CD4-positive, alpha-beta T cell treated with Interleukin-10 for 1 hour (primary cell): Measurements from ENCODE around the gene ACTA2.

Source experiments
- DNase-seq: peaks from one replicate; pipeline ENCODE4 v3.0.0-alpha.2; 2020

ACTA2 gene

GRCh38 chr10:88918191-88918905 is 34.2 kb downstream of the ACTA2 start:
- DNase-seq = no peak

- no peak for DNase-seq
These were observed 35.6 kb downstream of the ACTA2 start for GRCh38 chr10:88916986-88917385.

DNA sequence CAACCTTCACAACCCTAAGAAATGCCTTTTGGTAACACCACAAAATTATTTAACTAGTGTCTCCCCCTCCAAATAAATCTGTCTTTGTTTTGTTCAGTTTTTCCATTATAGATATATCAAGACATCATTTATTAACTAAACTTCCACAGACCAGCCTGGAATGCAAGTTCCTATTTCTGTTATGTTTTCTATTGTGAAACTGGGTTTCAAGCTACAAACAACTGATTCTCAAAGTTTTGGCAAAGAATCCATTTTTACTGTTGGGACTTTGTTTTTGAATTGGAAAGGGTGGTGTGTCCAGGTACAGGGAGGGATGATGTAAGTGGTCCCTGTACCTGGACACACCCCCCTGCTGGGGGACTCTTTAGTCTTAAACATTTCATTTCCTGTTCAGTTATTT is 36.3 kb downstream of the ACTA2 start:
- no peak for DNase-seq

DNA sequence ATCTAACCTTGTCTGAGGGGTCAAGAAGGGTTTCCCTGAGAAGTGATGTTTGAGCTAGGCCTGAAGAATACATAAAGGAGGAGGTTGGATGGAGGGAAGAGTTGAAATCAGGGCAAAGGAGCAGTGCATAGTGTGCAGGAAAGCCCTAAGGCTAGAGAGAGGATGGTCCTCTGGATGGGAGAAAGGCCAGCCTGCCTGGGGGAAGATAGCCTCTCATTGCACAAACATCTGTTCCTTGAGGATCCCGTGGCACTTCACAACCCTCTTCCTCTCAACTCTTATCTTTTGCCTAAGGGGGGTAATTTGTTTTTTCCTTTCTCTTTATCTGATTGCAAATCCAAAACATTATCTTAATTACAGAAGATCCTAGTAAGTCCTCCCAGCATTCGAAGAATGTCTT is 36.8 kb downstream of the ACTA2 start:
- DNase-seq = no peak

DNA sequence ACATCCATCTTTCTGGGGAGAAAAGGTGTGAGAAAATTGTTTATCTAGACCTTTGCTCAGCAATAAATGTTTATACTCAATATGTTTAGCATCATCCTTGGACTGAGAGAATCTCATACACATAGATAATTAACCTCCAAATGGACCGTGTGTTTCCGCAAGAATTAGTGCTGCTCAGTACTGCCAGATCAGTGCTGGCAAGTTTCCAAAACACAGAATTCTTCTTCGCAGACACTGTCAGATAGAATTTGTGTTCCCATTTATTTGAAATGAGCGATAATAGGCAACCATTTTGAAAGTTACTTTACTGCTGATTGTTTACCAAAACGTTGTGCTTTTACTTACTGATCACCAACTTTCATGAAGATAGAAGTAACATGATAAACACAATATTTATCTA is 38.8 kb downstream of the ACTA2 start:
- DNase-seq = no peak

DNA sequence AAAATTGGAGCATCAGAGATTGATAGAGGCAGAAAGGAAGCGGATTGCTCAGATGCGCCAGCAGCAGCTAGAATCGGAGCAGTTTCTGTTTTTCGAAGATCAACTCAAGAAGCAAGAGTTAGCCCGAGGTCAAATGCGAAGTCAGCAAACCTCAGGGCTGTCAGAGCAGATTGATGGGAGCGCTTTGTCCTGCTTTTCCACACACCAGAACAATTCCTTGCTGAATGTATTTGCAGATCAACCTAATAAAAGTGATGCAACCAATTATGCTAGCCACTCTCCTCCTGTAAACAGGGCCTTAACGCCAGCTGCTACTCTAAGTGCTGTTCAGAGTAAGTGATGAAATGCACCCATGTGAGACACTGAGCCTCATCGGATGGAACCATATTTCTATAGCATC is 39.4 kb downstream of the ACTA2 start:
- DNase-seq = no peak

DNA sequence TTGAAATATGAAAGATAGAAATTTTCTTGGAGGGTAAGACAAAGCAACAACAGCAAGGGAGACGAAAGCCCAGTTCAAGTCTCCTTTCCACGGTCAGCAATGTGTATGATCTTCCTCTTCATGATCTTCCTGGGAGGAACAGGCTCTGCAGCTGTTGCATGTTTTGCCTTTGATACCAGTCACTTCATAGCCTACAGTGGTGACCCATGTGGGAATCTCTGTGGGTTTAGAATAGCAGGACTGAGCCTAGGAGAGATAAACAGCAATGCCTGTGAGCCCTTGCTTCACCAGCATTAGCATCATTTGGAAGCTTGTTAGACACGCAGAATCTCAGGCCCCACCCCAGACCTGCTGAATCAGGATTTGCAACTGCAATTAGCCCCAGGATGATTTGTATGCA is 40.7 kb downstream of the ACTA2 start:
- no peak for DNase-seq

GRCh38 chr10:88911116-88911515 is 41.5 kb downstream of the ACTA2 start:
- no peak for DNase-seq

DNA sequence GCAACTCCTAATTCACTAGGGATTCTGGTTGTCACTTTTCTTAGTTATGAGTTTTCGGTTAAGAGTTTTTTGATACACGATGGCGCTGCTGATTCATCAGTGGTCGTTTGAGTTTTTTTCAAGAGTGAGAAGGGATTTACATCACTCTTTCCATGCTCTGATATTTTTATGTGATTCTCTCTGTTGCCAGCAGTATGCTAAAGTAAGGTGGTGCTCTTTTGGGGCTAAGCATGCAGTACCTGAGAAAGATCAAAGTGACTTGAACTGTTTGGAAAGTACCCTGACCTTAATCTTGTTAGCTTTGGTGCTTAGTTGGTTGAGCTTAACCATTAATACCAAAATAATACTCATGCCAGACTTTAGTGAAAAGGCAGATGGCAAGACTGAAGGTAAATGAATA is 44.4 kb downstream of the ACTA2 start:
- DNase-seq = no peak

DNA sequence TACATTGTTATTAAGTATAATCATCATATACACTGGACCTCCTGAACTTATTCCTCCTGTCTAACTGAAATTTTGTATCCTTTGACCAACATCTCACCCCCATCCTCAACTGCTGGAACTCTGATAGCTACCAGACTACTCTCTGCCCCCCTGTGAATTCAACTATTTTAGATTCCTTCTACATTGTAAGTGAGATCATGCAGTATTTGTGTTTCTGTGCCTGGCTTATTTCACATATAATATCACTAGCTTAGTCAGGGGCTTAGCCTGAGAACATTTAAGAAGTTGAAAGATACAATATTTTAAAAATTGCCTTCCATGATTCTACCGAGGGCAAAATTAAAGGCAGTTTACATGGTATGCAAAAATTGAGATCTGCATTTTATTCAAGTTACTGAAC is 45.7 kb downstream of the ACTA2 start:
- DNase-seq = no peak

GRCh38 chr10:88903715-88904114 is 48.9 kb downstream of the ACTA2 start:
- no peak for DNase-seq

DNA sequence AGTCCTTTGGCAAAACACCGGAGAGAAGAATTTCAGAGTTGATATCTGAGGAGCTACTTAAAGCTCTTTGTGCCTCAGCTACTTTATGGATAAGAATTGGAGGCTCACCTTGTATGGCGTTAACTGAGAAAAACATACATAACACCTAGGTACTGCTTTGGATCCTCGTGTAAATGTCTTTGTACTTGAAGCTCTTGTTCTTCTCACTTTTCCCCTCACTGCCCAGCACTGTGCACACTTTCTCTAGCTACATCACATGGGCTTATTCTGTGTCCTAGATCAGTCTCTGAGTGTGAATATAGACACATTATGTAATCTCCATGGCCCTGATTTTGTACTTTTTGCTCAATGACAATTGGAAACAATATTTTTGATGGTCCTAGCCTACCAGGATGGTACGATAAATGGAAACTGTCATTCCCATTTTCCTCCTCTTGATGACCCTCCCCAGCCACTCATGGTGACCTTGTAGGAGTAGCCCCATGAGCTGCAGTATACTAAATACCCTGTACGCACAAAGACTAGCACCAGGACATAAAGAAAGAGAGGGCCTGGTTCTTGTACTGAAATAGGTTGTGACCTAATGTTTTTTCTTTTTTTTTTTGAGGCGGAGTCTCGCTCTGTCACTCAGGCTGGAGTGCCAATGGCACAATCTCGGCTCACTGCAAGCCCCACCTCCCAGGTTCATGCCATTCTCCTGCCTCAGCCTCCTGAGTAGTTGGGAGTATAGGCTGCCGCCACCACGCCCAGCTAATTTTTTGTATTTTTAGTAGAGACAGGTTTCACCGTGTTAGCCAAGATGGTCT is 50.4 kb downstream of the ACTA2 start:
- no peak for DNase-seq

- DNase-seq = no peak
These were observed 51.2 kb downstream of the ACTA2 start for GRCh38 chr10:88901206-88901983.

DNA sequence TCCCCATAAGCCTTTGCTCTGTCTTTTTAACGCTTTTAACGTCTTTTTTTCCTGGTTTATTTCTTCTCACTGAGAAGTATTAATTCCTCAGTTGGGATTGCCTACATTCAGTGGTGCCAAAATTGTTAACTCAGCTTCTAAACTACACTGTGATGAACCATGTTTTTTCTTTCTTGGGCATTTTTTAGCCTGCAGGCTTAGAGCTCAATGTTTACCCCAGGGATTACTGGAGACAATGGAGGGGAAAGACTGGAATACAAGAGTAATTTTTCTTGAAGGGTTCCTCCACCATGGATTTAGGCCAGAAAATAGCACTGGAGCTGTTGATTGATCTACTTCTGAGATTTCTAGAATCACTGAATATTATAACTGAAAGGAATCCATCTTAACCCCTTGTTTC is 52.7 kb downstream of the ACTA2 start:
- DNase-seq = no peak

- no peak for DNase-seq
These were observed 53.8 kb downstream of the ACTA2 start for GRCh38 chr10:88898727-88899126.

GRCh38 chr10:88896994-88897853 is 55.3 kb downstream of the ACTA2 start:
- no peak for DNase-seq

DNA sequence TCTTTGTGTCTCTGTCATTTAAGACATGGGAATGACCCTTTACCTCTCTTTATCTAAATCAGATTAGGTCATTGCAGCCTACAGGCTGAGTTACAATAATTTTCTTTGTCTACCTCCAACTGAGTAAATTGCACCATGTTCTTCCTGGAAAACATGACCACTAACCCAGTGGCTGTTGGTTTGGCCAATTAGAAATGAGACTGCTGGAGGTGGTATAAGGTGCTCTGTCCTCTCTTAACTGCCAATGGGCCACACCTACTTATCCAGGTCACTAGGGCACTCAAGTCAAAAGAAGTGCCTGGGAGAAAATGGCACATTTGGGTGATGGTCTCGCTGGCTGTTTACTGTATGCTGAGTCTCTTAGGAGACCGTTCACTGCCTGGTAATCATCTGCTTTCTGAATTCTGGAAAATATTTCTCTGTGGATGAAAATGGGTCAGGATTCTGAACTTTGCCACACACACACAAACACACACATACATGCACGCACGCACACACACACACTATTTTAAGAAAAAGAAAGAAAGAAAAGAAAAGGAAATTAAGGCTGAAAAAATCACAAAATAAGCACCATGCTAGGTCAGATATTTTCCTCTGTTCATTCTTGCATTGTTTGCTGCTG is 56.1 kb downstream of the ACTA2 start:
- no peak for DNase-seq

DNA sequence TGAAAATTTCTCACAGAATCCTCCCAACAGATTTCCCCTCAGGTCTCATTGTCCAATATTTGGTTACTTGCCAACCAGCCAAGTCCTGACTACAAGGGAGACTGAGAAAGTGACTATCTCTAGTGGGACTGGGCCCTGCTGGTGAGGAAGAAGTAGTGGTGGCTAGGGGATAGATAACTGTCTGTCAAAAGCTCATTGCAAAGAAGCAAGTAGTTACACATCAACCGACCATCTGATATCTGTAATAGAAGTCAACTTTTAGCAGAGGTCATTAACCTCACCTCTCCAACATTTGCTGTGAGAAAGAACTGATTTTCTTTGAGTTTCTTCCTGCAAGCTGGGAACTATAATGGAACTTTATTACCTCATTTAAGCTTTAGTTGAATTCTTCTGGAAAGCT is 57.3 kb downstream of the ACTA2 start:
- DNase-seq = no peak

- no peak for DNase-seq
These were observed 59.0 kb downstream of the ACTA2 start for GRCh38 chr10:88893611-88894010.

- no peak for DNase-seq
These were observed 60.2 kb downstream of the ACTA2 start for GRCh38 chr10:88892222-88892967.

- DNase-seq = no peak
These were observed 61.7 kb downstream of the ACTA2 start for GRCh38 chr10:88890681-88891381.
